Measurements from ENCODE around the gene NELFCD.

DNA sequence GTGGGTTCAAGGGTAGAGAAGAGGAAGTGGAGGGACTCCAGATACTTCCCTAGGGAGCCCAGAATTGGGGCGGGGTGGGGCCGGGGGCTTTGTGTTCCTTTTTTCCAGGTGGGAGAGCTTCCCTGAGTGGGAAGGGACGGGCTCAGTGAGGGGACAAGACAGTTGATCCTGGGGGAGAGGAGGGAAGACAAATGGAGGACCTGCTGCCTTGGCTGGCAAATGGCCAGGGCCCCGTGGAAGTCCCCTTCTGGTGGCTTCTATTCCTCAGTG is 23.4 kb downstream of the NELFCD start:
- TF ChIP-seq, protein P1, sequence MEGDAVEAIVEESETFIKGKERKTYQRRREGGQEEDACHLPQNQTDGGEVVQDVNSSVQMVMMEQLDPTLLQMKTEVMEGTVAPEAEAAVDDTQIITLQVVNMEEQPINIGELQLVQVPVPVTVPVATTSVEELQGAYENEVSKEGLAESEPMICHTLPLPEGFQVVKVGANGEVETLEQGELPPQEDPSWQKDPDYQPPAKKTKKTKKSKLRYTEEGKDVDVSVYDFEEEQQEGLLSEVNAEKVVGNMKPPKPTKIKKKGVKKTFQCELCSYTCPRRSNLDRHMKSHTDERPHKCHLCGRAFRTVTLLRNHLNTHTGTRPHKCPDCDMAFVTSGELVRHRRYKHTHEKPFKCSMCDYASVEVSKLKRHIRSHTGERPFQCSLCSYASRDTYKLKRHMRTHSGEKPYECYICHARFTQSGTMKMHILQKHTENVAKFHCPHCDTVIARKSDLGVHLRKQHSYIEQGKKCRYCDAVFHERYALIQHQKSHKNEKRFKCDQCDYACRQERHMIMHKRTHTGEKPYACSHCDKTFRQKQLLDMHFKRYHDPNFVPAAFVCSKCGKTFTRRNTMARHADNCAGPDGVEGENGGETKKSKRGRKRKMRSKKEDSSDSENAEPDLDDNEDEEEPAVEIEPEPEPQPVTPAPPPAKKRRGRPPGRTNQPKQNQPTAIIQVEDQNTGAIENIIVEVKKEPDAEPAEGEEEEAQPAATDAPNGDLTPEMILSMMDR (optimal IDR thresholded peaks at IDR 0.05 in 1 of 3, IDR thresholded peaks at IDR 0.05 in 1 of 3, conservative IDR thresholded peaks at IDR 0.05 in 1 of 3; ENCODE audit: extremely low read depth in 1 of 3, insufficient read depth in 2 of 3, low read length in 3 of 3): no peak
- no peak for TF ChIP-seq EZH2 (IDR thresholded peaks at IDR 0.05; ENCODE audit: low read length)

Data from keratinocyte (primary cell).